Right kidney (tissue), 9 donors: ENCODE measurements around the gene ODF2.
A peak's percentile ranks its signal among the peaks of the same experiment; 100 is the strongest.
"Not testable (repeated sequence)": the region's sequence is repeated elsewhere in the genome, so short reads cannot be mapped to it uniquely, and the experiment has no call there.

Experiments
- DNase-seq: peaks from one replicate; pipeline ENCODE4 v3.0.0-alpha.2; 2016
- long read RNA-seq, 8 donors: transcript quantifications; one replicate each; lab custom pipeline, GENCODE V29; 2026

The ODF2 gene
- long read RNA-seq, donor 1, partial matches to known transcripts: 0 of 1 reads
- long read RNA-seq, donor 1, other reads (novel, unspliced or antisense): 0 of 1 reads
- long read RNA-seq, donor 2, partial matches to known transcripts: 0 of 3 reads
- long read RNA-seq, donor 2, other reads (novel, unspliced or antisense): 0 of 3 reads
- long read RNA-seq, donor 3, partial matches to known transcripts: 7 of 9 reads
- long read RNA-seq, donor 3, other reads (novel, unspliced or antisense): 0 of 9 reads
- long read RNA-seq, donor 4, transcript ODF2-217 (3 exons, 1,525 nt): major isoform, 5 of 21 reads
- long read RNA-seq, donor 4, partial matches to known transcripts: 15 of 21 reads
- long read RNA-seq, donor 4, other reads (novel, unspliced or antisense): 0 of 21 reads
- long read RNA-seq, donor 5, transcript ODF2-201 (21 exons, 3,899 nt): major isoform, 5 of 5 reads
- long read RNA-seq, donor 5, partial matches to known transcripts: 0 of 5 reads
- long read RNA-seq, donor 5, other reads (novel, unspliced or antisense): 0 of 5 reads
- long read RNA-seq, donor 6, partial matches to known transcripts: 13 of 17 reads
- long read RNA-seq, donor 6, other reads (novel, unspliced or antisense): 0 of 17 reads
- long read RNA-seq, donor 7, transcript ODF2-217 (3 exons, 1,525 nt): major isoform, 5 of 6 reads
- long read RNA-seq, donor 7, partial matches to known transcripts: 0 of 6 reads
- long read RNA-seq, donor 7, other reads (novel, unspliced or antisense): 0 of 6 reads
- long read RNA-seq, donor 8, partial matches to known transcripts: 0 of 5 reads
- long read RNA-seq, donor 8, other reads (novel, unspliced or antisense): 0 of 5 reads

DNA sequence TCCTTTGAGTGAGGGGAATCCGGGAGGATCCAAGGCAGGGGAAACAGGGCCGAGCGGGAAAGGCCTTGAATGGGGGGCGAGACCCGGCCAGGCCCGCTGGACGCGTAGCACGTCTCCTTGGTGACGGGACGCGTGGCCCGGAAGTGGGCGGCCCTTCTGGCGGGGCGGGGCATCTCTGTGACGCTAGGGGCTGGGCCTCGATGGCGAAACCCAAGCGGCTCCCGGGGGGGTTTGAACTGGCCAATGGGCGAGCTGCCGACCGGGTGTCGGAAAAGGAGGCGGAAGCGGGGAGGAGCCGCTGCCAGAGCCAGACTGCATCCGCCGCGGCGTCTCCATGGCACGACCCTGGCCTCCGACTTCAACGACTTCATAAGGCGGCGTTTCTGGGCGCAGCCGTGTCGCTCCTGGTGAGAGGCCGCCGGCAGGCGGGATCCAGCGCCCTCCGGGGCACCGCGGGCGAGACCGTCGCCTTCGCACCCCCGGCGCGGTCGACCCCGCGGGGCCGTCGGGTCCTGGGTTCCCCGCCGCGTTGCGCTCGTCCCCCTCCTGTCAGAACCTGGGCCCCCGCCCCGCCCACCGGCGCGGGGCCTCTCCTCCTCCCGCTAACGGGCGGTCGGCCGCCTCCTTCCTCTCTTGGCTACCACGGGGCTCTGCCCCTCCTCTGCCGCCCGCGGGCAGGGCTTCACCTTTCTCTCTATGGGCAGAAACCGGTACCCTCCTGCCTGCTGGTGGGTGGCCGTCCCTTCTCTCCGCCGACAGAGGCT lies at the start of gene ODF2:
Gene ODF2, plus strand, starts transcription at position 158 of the 764 bp plus-strand sequence. Its CDS starts 86 bp downstream, at position 244.
- peak; percentile 91 for DNase-seq

DNA sequence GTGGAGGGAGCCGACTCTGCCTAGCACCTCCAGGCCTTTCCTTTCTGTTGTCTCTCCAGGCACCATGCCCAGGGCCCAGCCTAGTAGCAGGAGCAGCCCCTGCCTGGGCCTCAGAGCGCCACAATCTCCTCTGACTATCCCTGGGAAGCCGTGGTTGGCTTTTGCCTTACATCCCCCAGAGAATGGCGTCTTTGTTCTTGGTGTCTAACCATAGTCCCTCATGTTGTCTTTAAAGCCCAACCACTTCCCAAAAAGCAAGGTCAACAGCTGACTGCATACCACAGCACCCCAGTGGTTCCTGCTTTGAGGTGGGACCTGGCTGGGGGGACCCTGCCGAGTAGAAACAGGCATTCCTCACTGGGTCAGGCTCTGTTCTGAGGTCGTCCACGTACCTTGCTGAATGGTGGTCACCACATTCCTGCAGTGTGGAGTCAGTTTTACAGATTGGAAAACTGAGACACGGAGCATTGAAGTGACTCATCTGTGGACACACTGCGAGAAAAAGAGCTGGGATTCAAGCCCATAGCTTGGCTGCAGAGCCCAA lies 48.9 kb upstream of the ODF2 start:
- DNase-seq: no peak

DNA sequence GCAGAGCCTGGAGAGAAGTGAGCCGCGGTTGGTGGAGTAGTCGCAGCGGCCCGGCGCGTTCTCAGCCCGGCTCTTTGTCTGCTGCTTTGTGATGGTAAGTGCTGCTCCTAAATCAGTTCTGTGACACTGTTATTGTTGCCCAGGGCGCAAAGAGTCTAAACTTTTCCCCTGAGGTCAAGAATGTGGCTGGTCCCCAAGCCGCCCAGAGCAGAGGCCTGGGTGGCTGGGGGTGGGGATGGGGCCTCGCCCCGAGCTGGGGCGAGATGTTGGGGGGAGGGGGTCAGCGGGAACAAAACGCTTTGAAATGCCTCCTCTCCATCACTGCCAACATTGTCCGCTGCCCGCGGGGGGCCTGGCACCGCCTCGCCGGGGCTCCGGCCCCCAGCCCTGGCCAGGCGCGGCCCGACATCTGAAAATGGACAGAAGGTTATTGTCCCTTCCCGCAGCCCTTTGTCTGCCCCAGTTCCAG lies 46.8 kb upstream of the ODF2 start:
- no peak for DNase-seq

DNA sequence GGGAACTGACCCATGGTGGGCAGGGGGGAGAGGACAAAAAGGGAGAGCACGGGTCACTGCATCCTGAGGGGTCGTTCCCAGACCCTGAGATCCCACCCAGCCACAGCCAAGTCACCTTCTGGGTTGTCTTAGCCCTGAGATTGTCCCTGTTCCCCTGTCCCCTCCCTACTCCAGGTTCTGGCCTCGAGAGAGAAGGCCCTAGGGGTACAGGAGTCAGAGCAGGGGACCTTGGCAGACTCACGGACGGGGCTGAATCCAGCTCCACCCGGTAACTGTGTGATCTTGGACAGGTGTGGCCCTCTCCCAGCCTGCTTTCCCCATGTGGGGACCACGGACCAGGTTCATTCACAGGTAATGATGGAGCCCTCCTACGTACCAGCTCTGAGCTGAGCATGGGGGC lies 46.4 kb upstream of the ODF2 start:
- no peak for DNase-seq

DNA sequence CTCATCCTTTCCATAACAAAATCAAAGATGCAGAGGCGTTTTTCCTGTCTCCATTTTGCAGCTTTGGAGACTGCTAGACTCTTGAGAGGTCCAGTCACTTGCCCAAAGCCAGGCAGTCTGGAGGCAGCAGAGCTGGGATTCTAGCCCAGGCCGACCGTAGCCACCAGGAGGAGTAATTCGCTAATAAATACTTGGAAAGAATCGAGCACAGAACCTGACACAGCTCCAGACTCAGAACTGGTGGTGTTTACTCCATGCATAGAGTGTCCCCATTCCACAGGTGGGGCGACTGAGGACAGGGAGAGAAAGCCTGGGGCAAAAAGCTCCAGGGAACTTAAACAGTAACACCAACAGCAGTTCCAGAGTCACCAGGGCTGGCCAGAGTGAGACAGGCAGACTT lies 45.8 kb upstream of the ODF2 start:
- no peak for DNase-seq

DNA sequence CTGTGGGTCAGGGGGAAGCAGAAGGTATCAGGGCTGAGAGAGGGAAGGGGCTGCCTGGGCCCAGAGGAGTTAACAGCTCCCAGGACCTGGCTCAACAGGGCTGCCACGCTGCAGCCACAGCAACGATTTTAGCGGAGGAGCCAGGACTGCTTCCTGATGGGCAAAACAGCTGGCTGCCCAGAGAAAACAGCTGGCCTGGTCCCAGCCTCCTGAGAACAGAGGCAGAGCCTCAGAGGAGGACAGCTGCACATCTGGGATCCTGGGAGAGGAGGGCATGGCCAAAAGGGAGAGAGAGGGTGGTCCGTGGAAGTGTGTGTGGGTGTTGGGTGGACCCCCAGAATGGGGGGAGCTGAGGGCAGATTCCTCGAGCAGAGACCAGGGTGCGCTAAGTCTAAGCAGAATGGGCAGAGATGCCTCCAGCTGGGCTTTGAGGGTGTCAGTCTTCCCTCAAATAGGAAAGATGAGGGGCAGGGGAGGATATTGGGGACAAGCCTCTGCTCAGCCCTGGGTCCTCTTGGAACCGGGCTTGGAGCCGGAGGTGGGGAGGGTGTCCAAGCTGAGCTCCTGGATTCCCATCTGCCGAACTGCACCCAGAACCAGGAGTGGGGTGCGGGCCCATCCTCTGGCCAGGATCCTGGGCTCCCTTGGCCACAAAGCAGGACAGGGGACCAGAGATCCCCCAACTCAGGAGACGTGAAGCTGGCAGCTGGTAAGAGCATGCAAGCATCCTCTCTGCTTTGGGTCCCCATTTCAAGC lies 44.3 kb upstream of the ODF2 start:
- no peak for DNase-seq

DNA sequence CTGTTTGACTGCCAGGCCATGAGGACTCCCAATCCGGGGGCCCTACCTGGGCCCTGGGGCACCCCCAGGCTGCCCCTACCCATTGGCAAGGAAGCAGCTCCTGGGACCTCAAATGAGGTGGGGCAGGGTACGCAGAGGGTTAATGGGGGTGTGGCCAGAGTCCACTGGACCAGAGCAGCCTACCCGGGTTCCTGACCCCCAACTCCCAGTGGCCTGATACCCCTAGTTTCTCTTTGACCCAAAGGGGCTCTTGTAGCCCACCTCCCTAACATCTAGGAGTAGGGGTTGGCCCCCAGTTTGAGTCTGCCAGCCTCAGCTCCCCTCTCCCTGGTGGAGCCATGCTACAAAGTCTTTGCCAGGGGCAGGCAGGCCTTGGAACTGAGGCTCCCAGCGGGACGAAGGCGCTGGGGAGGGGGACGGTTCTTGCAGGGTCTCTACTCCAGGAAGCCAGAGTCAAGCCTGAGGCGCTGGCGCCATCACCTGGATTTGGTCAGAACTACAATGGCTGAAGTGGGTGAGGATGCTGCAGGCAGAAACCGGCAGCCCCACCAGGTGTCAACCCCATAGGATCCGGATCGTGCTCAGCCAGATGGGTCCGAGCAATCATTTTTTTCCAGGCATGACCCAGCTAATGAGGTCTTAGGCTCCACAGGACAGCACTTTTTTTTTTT lies 43.6 kb upstream of the ODF2 start:
- no peak for DNase-seq

DNA sequence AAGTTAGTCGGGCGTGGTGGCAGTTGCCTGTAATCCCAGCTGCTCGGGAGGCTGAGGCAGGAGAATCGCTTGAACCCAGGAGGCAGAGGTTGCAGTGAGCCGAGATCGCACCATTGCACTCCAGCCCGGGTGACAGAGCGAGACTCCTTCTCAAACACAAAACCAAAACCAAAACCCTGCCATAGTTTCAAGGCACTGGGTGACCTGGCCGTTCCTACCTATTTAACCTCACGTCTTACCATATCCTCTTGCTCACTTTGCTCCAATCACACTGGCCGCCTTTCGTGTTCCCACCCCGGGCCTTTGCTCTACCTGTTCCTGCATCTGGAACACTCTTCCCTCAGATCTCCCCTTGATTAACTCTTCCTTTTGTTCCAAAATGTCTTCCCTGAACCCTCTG lies 42.1 kb upstream of the ODF2 start:
- DNase-seq: not testable (repeated sequence)

DNA sequence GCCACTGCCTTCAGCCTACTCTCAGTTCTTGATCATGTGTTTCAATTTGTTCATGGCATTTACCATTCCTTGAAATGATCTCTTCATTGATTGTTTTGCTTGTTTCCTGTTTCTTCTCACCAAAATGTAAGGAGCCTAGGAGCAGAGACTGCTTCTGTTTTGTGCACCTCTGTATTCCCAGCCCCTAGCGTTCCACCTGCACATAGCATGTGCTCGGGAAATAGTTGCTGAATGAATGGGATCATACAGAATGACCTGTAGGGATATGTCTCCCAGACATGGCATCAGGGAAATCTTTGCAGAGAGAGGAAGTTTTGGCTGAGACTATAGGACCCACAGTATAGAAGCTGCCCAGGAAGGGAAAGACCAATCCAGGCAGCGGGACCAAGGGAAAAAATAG lies 41.3 kb upstream of the ODF2 start:
- DNase-seq: no peak

DNA sequence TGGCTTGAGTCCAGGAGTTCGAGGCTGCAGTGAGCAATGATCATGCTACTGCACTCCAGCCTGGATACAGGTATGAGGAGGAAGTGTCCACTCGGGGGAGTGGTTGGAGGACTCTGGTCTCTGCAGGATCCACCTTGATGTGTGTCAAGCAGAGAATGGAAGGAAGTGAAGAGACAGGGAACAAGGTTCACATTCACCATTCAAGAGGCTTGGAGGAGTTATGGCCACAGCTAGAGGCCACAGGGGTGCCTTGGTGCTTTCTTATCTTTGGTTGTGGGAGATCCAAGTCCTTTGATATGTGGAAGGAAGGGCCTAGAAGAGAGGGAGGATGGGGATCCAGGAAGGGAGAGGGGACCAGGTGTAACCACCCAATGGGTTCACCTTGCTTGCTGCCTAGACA lies 40.5 kb upstream of the ODF2 start:
- no peak for DNase-seq

DNA sequence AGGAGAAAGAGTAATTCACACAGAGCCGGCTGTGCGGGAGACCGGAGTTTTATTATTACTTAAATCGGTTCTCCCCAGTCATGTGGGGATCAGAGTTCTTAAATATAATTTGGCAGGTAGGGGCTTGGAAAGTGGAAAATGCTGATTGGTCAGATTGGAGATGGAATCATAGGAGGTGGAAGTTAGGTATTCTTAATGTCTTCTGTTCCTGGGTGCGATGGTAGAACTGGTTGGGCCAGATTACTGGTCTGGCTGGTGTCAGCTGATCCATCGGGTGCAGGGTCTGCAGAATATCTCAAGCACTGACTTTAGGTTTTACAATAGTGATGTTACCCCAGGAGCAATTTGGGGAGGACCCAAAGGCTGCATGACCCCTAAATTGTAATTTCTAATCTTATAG lies 39.8 kb upstream of the ODF2 start:
- DNase-seq: no peak

DNA sequence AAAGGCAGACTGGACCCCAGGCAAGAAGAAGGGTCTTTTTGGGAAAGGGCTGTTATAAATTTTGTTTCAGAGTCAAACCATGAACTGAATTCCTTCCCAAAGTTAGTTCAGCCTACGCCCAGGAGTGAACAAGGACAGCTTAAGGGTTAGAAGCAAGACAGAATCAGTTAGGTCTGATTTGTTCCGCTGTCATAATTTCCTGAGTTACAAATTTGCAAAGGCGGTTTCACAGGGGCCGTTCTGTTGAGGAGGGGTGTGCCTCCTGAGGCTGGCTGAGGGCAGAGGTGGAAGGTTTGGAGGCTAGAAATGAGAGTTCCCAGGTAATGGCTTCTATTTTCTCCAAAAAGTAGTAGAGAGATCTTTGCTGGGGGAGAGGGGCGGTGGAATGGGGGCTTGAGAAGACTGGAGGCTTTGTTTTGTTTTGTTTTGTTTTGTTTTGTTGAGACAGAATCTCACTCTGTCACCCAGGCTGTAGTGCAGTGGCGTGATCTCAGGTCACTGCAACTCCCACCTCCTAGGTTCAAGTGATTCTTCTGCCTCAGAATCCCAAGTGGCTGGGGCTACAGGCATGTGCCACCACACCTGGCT lies 39.3 kb upstream of the ODF2 start:
- DNase-seq: no peak

DNA sequence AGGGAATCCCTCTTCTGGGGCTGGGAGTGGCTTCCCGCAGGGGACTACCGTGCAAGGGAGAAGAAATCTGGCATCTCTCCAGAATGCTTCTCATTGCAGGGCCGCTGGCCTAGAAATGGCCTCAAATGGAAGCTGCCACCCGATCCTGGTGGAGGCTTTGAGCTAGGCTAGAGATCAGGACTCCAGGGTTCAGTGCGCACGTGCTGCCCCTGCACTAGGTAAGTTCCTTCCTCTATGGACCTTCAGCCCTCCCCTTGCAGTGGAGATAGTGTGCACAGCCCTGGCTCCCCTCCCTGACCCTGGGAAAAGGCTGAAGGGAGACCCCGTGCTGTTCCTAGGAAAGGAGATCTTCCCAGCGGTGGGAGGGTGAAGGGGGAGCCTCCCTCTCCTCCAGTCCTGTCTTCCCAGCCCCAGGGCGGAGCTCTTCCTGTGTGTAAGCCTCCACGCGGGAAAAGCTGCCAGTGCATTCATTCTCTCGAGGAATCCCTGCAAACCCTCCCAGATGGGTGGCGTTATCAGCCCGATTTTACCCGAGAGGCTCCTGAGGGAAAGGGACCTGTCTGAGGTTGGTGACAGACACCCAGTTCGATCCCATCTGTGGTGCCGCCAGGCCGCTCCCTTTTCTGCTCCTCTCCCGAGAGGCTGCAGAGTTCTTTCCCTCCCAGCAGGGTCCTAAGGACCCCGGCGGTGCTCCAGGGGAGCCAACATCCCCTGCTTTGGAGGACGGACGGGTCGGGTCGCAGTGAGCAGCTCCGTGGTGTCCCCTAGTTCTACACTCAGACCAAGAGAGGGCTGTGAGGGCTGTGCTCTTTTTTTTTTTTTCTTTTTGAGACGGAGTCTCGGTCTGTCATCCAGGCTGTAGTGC lies 36.5 kb upstream of the ODF2 start:
- DNase-seq: no peak

DNA sequence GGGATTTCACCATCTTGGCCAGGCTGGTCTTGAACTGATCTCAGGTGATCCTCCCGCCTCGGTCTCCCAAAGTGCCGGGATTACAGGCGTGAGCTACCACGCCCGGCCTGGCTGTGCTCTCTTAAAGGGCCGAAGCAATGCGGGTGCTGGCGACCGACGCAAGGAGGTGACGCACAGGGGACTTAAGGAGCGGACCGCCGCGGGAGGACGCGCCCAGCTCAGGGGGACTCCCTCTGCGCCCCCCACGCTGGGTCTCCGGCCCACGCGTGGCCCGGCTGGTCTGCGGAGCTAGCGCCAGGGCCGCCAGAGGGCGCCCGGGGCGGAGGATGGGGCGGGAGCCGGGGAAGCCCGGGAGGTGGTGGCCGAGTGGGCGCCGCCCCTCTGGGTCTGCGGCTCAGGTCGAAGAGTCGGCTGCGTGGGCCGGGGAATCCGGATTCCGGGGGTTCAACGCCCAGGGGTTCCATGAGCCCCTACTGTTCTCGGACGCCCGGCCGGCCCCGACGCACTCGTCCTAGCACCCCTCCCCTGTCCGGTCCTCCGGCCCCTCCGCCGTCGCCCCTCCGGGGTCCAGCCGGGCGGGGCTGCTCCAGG lies 35.7 kb upstream of the ODF2 start:
- peak; percentile 92 for DNase-seq

DNA sequence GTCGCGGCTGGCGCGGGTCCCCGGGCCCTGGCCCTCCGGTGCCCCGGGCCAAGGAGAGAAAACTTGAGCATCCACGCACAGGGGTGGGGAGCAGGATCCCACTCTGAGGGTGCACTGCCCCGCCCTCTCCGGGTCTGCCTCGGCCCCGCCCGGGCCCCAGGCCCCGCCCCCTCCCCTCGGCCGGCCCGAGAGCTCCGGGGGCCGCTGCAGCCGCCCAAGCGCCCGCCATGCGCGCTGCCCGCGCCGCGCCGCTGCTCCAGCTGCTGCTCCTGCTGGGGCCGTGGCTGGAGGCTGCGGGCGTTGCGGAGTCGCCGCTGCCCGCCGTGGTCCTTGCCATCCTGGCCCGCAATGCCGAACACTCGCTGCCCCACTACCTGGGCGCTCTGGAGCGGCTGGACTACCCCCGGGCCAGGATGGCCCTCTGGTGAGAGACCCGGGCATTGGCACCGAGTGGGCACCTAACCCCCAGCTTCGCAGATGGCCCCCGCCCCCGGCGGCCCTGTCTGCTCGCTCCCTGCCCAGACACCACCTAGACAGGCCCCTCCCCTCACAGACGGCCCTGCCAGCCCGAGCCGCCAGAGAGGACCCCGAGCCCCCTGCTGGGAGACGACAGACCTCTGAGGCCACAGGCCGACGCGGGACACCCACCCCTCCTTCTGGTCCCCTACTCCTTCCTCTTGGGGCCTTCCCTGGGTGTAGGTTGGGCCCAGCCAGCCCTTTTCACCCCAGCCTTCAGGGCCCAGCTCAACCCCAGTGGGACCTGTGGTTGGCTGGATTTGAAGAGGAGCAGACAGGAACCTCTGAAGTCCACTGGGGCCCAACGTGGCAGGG lies 34.9 kb upstream of the ODF2 start, which contains the start of gene CERCAM:
Gene CERCAM, plus strand, starts transcription at position 207 of the 831 bp plus-strand sequence. Its CDS starts 21 bp downstream, at position 228.
- peak; percentile 91 for DNase-seq

DNA sequence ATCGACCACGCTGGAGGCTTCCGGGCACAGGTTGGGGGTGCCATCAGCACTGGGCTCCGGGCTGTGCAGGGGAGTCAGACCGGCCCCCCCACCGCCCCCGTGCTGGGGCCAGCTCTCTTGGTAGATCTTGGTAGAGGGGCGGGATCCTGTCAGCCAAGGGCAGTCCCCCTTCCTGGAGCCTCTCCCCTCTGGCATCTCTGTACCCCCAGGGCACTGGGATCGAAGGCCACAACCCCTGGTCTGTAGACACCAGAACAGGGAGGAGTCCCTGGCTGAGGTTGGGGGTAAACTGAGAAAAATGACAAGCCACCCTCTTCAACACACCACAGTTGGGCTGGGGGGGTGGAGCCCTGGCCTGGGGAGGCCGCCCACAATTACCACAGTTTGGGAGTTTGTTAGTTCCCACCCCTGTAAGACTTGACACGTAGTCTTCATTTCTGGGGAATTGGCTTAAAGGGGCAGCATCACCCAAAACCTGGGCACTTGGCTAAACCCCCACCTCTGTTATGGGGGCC lies 34.3 kb upstream of the ODF2 start:
- DNase-seq: no peak

DNA sequence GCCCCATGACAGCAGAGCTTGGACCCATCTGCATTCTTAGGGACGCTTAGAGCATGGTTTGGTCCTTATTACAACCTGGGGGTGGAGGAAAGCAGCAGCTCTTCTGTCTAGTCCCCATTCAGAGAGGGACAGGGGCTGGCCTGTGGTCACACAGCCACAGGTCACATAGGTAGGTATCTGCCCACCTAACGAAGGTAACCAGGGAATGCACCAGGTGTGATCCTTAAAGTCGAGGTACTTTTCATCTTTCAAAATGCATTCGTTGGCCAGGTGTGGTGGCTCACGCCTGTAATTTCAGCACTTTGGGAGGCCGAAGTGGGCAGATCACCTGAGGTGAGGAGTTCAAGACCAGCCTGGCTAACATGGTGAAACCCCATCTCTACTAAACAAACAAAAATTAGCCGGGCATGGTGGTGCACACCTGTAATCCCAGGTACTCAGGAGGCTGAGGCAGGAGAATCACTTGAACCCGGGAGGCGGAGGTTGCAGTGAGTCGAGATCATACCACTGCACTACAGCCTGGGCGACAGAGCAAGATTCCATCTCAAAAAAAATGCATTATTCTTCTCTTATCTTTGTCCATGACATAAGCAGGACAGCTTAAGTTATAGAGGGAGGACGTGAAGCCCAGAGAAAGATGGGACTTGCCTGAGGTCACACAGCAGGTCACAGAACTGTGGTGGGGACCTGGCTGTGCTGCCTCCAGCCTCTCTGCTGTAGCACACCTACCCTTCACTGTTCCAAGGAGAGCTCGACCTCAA lies 33.6 kb upstream of the ODF2 start:
- not testable (repeated sequence) for DNase-seq
